Lower leg skin (tissue), 4 donors: ENCODE data around the gene NETO1. TPM values are rescaled to one million over a fixed set of nuclear protein-coding genes. Genes with fewer than 3 reads are reported as not detected.

ENCODE experiments used
- DNase-seq, 2 donors: peaks; one replicate each; pipeline ENCODE4 v3.0.0-alpha.2; 2019; ENCODE audit warnings: low spot score in 2 of 2
- H3K4me3 ChIP-seq: fragments of 200-600 bp; sonication (generic); 2 replicates; pipeline ENCODE4 v1.5.1; 2017; ENCODE audit warnings: mild to moderate bottlenecking, low read depth; ENCODE audit not compliant: poor library complexity, severe bottlenecking
- POLR2A ChIP-seq, 2 donors: fragments of 450-650 bp; IDR thresholded peaks; one replicate each; pipeline ENCODE4 v1.6.1; 2016 to 2017; ENCODE audit warnings: antibody characterized with exemption in 2 of 2, mild to moderate bottlenecking in 1 of 2, moderate library complexity in 1 of 2
- WGBS, 2 donors: methylation state at CpG; one replicate each; pipeline ENCODE4 v1.1.5; 2018; 5-methylcytosine and 5-hydroxymethylcytosine counted together
- intact Hi-C: fragments of 100-400 bp; cut with DNase I; formaldehyde crosslinking; loops from one replicate; pipeline ENCODE4 v1.15.0; 2023; ENCODE audit warnings: low total_unique reads
- total RNA-seq, 4 donors: library from RNA; depleted of rRNA; stranded (reverse); fragments of >200 nt; gene quantifications; one replicate each; pipeline ENCODE4 v1.1.0, GENCODE V29; 2016
- TF ChIP-seq, protein P1 (sequence below), 3 donors: fragments of 450-650 bp; IDR thresholded peaks; one replicate each; pipeline ENCODE4 v1.5.1; 2016; ENCODE audit warnings: antibody characterized with exemption in 3 of 3, mild to moderate bottlenecking in 3 of 3, moderate library complexity in 2 of 3

NETO1 gene
- total RNA-seq, 4 donors from 2014 or later: 0.17 to 0.71 (median 0.53) TPM; not detected in 1

DNA sequence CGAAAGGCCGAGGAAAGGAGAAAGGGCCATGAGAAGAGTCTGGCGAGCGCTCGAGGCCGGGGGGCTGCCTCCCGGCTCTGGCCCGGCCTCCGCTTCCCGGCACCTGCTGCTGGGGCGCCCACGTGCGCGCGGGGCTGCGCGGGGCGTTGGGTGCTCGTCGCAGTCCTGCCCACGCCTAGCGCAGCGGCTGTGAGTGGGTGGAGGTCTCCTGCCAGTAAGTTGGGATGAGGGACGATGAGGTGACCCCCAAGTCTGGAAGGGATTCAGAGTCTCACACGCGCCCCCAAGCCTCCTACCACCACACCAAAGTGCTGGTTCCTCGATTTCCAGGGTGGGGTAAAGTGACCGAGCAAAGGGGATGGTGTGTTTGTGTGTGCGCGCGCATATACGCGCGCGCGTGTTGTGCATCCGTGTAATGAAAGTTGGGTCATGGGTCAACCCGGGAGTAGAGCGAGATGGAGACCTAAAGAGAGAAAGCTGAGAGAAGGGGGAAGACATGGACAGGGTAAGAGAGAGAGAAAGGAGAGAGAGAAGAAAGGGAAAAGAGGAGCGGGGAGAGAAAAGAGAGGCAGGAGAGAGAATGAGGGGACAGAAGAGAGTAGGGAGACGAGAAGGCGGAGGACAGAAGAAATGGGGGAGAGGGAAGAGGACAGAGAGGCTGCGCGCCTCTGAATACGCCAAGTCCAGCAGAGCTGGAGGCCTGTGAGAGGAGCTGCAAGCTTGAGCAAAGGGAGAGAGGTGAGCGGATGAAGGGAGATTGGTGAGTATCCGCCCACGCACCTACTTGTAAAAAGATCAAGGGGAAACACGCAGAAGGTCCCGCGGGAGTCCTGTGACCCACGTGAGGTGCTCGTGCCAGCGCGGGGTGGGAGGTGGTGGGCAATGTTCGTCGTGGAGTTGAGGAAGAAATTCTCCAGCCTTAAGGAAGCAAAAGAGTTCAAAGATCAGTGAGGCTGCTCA is 1.7 kb upstream of the NETO1 start:
- 10 to 14% methylated on average over 46 to 53 of the region's 57 CpGs for WGBS, 2 donors
- no peak for TF ChIP-seq POLR2A (IDR thresholded peaks at IDR 0.05)
- TF ChIP-seq, protein P1, sequence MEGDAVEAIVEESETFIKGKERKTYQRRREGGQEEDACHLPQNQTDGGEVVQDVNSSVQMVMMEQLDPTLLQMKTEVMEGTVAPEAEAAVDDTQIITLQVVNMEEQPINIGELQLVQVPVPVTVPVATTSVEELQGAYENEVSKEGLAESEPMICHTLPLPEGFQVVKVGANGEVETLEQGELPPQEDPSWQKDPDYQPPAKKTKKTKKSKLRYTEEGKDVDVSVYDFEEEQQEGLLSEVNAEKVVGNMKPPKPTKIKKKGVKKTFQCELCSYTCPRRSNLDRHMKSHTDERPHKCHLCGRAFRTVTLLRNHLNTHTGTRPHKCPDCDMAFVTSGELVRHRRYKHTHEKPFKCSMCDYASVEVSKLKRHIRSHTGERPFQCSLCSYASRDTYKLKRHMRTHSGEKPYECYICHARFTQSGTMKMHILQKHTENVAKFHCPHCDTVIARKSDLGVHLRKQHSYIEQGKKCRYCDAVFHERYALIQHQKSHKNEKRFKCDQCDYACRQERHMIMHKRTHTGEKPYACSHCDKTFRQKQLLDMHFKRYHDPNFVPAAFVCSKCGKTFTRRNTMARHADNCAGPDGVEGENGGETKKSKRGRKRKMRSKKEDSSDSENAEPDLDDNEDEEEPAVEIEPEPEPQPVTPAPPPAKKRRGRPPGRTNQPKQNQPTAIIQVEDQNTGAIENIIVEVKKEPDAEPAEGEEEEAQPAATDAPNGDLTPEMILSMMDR (IDR thresholded peaks at IDR 0.05): no peak
- intact Hi-C loops: no loop called here
- DNase-seq: peak in 1 of 2 donors; percentile 57
- H3K4me3 ChIP-seq: no peak overlapping the region

DNA sequence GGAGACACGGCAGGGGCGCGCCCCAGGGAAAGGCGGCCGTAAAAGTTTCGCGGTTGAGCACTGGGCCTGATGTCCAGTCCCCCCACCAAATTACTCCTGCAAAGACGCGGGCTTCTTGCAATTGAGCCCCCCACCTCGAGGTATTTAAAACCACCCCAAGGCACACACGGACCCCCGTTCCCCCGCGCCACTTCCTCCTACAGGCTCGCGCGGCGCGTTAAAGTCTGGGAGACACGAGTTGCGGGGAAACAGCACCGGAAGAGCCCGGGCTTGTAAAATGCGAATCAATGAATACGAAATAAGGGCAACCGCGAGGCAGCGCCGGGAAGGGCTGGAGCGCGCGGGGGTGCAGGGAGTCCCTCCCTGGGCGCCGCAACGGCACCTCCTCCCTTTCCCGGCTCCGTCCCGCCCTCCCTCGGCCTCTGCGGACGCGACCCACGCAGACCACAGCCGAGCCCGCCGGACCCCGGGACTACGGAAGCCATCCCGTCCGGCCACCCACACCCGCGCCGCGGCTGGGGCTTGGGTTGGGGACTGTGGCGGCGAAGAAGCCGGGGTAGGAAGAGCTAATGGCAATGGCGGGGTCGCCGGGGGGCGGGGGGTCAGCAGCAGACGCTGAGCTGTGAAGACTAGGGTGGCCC is 918 bp upstream of the NETO1 start:
- DNase-seq: peak in 1 of 2 donors; percentile 74
- WGBS, 2 donors: 1 to 4% methylated on average over 45 to 56 of the region's 62 CpGs
- no peak overlapping the region for H3K4me3 ChIP-seq
- TF ChIP-seq POLR2A (IDR thresholded peaks at IDR 0.05): no peak
- TF ChIP-seq, protein P1 (IDR thresholded peaks at IDR 0.05): no peak
- intact Hi-C loops: no loop called here

DNA sequence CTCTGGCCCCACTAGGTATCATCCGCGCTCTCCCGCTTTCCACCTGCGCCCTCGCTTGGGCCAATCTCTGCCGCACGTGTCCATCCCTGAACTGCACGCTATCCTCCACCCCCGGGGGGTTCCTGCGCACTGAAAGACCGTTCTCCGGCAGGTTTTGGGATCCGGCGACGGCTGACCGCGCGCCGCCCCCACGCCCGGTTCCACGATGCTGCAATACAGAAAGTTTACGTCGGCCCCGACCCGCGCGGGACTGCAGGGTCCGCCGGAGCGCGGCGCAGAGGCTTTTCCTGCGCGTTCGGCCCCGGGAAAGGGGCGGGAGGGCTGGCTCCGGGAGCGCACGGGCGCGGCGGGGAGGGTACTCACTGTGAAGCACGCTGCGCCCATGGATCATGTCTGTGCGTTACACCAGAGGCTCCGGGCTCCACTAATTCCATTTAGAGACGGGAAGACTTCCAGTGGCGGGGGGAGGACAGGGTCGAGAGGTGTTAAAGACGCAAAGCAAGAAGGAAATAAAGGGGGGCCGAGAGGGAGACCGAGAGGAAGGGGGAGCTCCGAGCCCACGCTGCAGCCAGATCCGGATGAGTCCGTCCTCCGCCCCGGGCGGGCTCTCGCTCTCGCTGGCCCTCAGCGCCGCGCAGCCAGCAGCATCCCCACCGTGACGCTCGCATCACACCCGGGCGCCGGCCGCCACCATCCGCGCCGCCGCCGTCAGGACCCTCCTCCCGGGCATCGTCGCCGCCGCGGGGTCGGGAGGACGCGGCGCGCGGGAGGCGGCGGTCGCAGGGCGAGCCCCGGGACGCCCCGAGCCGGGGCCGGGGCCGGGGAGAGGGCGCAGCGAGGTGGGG is 664 bp downstream of the NETO1 start:
- peak in 1 of 2 donors; percentile 82 for DNase-seq
- WGBS, 2 donors: 2 to 4% methylated on average over 48 to 77 of the region's 102 CpGs
- TF ChIP-seq, protein P1 (IDR thresholded peaks at IDR 0.05): no peak
- no peak for TF ChIP-seq POLR2A (IDR thresholded peaks at IDR 0.05)
- no peak overlapping the region for H3K4me3 ChIP-seq
- intact Hi-C loops: no loop called here

DNA sequence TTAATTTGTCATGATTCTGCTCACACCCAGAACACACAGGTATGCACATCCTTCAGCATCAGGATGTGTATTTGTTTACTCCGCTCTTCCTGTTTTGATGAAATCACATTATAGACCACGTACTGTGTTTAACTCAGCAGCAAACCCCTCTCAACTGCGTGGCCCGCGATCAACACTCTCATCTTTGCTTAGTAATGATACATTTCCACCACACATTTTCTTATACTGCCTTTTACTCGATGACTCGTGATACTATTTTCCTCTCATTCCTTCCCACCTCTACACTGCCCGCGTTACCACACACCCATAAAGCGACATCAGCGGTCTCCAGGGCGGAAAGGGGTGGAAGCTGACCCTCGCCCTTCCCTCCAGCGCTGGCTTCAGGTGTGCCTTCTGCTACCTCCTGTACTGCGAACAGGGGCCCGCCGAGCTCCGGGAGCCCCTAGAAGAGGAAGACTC is 1.3 kb downstream of the NETO1 start:
- TF ChIP-seq, protein P1 (IDR thresholded peaks at IDR 0.05): no peak
- no peak for TF ChIP-seq POLR2A (IDR thresholded peaks at IDR 0.05)
- no peak for DNase-seq
- H3K4me3 ChIP-seq: no peak overlapping the region
- intact Hi-C loops: no loop called here
- WGBS, 2 donors: 7 to 10% methylated on average over 18 of the region's 18 CpGs

DNA sequence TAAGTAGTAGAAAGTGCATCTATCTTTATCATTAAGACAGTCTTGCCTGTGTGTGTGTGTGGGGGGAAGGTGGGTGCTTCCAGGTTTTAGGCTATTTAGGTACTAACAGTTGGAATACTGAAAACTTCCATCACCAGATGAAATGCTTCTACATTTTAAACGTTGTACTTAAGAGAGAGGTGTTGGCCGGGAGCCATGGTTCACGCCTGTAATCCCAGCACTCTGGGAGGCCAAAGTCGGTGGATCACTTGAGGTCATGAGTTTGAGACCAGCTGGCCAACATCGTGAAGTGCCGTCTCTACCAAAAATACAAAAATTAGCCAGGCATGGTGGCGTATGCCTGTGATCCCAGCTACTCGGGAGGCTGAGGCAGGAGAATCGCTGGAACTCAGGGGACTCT is 4.0 kb downstream of the NETO1 start:
- 87% methylated on average over 9 of the region's 9 CpGs for WGBS, 2 donors
- H3K4me3 ChIP-seq: no peak overlapping the region
- no peak for TF ChIP-seq POLR2A (IDR thresholded peaks at IDR 0.05)
- TF ChIP-seq, protein P1 (IDR thresholded peaks at IDR 0.05): no peak
- DNase-seq: peak in 1 of 2 donors; percentile 77
- intact Hi-C loops: no loop called here
